ENCODE measurements around the gene ABHD6.
A peak's percentile ranks its signal among the peaks of the same experiment; 100 is the strongest.
"Not testable (repeated sequence)": the region's sequence is repeated elsewhere in the genome, so short reads cannot be mapped to it uniquely, and the experiment has no call there.

The ABHD6 gene, protein sequence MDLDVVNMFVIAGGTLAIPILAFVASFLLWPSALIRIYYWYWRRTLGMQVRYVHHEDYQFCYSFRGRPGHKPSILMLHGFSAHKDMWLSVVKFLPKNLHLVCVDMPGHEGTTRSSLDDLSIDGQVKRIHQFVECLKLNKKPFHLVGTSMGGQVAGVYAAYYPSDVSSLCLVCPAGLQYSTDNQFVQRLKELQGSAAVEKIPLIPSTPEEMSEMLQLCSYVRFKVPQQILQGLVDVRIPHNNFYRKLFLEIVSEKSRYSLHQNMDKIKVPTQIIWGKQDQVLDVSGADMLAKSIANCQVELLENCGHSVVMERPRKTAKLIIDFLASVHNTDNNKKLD

GRCh38 chr3:58237238-58237940 lies at the start of gene ABHD6:
Gene ABHD6 (plus strand): TSS chr3:58237792. CDS start chr3:58256587, 18,795 bp downstream.
- peak; percentile 76 for DNase-seq (ENCODE audit: low spot score)

DNA sequence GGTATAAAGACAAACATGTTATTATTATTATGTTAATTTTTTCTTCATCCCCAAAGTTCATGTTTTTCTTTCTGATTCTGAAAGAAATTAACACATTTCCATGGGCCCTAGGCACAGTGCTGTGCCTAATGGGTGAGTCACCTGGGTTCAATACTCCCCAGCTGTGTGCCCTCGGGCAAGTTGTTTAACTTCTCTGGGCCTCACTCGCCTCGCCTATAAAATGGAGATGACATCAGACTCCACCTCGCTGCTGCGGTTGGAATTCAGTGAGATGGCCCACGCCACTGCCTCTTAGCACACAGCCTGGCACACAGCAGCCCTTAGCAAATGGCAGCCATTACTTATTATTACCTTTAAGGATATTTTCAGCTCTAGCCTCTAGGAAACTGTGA lies 49.4 kb upstream of the ABHD6 start:
- DNase-seq (ENCODE audit: low spot score) = no peak

- no peak for DNase-seq (ENCODE audit: low spot score)
These were observed 48.6 kb upstream of the ABHD6 start for GRCh38 chr3:58188921-58189451.

- DNase-seq (ENCODE audit: low spot score) = no peak
These were observed 47.9 kb upstream of the ABHD6 start for GRCh38 chr3:58189691-58190090.

DNA sequence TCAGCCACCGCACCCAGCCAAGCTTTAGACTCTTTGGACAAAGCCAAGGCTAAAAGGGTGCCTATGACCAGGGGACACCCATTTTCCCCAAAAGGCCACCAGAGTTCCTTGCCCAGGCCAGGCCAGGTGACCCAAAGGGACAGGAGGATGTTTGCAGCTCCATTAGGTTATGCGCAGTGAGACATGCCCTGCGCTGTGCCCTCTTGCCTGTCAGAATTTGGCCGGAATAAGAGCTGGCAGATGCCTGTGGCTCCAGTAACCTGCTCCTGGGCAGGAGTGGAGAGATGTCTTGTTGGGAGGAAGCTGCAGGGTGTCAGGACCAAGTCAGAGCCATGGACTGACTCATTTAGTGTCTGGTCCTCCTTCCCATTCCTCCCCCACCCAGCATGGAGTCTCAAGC lies 47.3 kb upstream of the ABHD6 start:
- DNase-seq (ENCODE audit: low spot score) = no peak

GRCh38 chr3:58190882-58191281 lies 46.7 kb upstream of the ABHD6 start:
- DNase-seq (ENCODE audit: low spot score) = no peak

DNA sequence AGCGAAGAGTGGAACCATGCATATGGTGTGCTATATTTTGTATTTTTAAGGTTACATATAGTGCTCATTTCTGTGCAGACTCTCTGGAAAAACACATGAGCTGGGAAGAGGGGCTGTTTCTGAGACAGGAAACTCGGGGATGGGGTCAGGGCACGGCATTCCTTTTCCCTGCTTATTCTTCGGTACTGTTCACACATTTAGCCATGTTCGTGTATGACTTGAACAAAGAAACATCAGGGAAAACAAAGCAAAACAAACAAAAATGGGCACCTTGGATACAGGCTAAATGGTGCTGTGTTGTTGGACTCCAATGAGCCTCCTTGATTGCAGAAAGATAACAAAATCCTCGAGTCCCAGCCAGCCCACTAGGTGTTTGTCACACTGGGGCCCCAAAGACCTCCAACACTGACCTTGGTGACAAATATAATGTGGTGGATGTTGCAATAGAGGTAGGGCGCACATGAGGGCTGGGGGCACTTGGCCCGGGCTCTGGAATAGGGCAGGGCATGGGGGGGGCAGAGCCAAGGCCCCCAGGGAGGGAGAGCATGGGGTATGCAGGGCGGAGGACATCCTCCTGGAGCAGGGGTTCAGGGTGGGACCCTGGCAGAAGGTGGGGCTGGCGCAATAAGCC lies 46.1 kb upstream of the ABHD6 start:
- no peak for DNase-seq (ENCODE audit: low spot score)

GRCh38 chr3:58192069-58192468 lies 45.5 kb upstream of the ABHD6 start:
- DNase-seq (ENCODE audit: low spot score) = no peak

DNA sequence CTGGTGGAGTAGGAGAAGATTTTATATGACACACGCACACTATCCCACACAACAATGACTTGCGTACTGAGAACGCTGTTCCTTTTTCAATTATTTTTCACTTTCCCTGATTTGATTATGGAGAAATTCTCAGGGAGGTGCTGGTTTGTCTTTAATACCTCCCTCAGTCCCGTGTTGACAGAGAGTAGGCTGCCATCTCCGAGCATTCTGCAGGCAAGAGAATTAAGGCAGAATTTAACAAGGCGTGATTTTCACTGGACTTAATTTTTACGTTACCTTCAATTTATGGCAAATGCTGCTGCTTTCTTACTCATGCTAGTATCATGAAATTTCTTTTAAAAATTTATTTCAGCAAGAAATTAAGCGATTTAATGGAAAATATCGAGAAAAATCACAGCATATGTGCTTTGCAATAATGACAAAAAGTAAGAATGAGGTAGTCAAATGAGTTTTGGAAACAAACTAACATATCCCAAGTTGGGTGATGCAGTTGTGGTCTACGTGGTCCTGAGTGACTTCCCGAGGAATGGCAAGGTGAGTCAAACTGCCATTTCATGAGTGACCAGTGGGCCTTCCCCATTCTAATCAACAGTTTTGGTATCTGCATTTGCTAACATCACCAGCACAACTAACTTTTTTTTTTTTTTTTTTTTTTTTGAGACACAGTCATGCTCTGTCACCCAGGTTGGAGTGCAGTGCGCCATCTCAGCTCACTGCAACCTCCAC lies 43.7 kb upstream of the ABHD6 start:
- no peak for DNase-seq (ENCODE audit: low spot score)

GRCh38 chr3:58197588-58197987 lies 40.0 kb upstream of the ABHD6 start:
- no peak for DNase-seq (ENCODE audit: low spot score)

DNA sequence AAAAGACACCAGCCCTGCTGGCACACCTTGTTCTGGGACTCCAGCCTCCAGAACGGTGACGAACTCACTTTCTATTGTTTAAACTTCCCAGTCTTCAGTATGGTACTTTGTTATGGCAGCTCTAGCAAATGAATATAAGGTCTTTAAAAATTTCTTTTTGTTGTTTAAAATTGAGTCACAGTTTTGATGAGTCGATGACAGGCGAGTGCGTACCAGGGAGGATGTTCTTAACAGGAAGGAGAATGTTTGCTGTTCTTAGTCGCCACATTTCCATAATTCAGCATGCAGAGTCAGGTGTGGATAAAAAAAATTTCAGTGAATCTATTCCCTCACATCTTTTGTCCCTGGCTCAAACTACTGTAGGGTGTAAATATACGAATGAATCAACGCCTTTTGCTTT lies 39.2 kb upstream of the ABHD6 start:
- DNase-seq (ENCODE audit: low spot score) = no peak

- DNase-seq (ENCODE audit: low spot score) = no peak
These were observed 38.8 kb upstream of the ABHD6 start for GRCh38 chr3:58198804-58199203.

DNA sequence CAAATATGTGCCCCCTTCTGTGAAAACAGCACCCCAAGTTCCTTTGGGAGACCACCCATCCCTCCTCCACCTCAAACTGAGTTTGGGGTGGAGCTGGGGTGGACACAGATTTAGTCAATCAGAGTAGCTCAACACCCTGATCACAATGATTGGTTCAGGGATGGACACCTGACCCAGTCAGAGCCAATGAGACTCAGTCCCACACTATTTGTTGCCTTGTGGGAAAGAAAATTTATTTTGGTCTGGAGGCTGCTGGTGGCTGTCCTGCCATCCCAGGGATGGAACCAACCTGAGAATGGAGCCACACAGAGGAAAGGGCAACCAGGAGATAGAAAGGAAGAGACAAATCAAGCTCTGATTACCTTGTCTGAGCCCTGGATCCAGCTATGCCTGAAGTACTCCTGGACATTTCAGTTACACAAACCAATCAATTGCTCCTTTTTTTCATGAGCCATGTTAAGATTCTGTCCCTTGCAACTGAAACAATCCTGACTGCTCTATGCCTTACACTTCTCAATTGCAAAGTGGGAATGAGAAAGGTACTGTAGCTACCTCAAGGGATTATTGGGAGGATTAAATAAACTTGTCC lies 37.4 kb upstream of the ABHD6 start:
- DNase-seq (ENCODE audit: low spot score) = no peak

- DNase-seq (ENCODE audit: low spot score) = no peak
These were observed 36.7 kb upstream of the ABHD6 start for GRCh38 chr3:58200846-58201355.

- DNase-seq (ENCODE audit: low spot score) = not testable (repeated sequence)
These were observed 36.1 kb upstream of the ABHD6 start for GRCh38 chr3:58201451-58201850.

DNA sequence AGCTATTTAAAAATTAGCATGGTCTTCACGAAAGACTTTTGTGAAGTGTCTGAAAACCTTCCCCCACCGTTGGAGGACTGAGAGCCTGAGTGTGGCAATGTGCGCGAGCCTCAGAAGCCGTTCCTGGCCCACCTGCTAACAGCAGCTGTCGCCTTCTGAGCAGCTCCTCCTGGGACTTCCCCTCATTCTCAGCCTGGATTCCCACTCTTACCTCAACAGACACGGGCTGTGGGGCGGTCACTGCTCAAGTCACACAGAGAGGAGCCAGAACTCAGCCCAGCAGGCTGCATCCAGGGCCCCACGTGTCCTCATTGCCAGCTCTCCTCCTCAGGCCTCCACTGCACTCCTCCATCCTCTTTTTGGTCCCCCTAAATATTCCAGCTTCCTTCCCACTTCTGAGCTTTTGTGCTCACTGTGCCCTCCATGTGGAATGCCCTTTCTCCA lies 34.7 kb upstream of the ABHD6 start:
- DNase-seq (ENCODE audit: low spot score) = no peak

DNA sequence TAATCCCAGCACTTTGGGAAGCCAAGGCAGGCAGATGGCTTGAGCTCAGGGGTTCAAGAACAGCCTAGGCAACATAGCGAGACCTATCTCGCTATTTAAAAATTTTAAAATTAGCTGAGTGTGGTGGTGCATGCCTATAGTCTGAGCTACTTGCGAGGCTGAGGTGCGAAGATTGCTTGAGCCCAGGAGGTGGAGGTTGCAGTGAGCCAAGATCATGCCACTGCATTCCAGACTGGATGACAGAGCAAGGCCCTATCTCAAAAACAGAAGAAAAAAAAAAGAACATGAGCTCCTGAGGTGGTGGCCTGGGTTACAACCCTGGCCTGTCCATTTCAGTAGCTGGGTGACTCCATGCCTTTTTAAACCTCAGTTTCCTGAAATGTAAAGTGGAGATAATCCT lies 34.1 kb upstream of the ABHD6 start:
- no peak for DNase-seq (ENCODE audit: low spot score)

- DNase-seq (ENCODE audit: low spot score) = no peak
These were observed 32.9 kb upstream of the ABHD6 start for GRCh38 chr3:58204720-58205119.

GRCh38 chr3:58205981-58206380 lies 31.6 kb upstream of the ABHD6 start:
- DNase-seq (ENCODE audit: low spot score) = no peak

DNA sequence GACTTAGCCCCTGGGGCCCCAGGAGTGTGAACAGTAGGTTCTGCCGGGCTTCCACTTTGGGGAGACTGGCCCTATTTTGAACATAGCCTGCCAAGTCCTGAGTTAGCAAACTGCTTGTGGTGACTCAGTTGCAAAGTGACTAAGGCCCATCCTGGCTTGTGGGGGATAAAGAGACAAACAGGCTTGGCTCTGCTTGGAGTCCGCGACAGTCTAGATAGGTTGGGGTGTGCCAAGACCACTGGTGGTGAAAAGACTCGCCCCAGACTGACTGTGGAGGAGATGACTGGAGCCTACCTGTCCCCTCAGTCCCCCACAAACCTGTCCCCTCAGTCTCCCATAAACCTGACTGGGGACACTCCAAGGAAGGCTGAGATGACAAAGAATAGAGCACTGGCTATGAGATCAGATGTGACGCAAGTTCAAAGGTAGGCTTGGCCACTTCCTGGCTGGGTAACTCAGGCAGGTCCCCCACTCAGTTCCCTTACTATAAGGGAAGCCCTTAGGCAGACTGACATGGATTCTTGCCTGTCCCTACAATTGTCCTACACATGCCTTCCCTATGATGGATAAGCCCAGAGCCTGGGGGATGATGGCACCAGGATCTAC lies 31.1 kb upstream of the ABHD6 start:
- DNase-seq (ENCODE audit: low spot score) = no peak

- DNase-seq (ENCODE audit: low spot score) = no peak
These were observed 29.6 kb upstream of the ABHD6 start for GRCh38 chr3:58207954-58208353.

Measured in hematopoietic multipotent progenitor cell treated with erythropoietin and hydrocortisone succinate and interleukin-3 and kit ligand, for 15 days (in vitro differentiated cells).